Measurements from ENCODE around the gene MYBBP1A.

GRCh38 chr17:4503283-4504025 lies 51.7 kb downstream of the MYBBP1A start:
- no peak for TF ChIP-seq XRCC3 (IDR thresholded peaks at IDR 0.05)
- TF ChIP-seq BDP1 (IDR thresholded peaks at IDR 0.05; ENCODE audit: insufficient read depth, insufficient read length), result no peak

All from K562 (cell line).